HT-29 (cell line): ENCODE data around the gene VAV2. TPM values are rescaled to one million over a fixed set of nuclear protein-coding genes. Genes with fewer than 3 reads are reported as not detected.

Experiments
- DNase-seq: peaks from one replicate; pipeline ENCODE4 v3.0.0-alpha.2; 2015; ENCODE audit warnings: low spot score
- total RNA-seq: library from RNA; depleted of rRNA; stranded (reverse); fragments of >200 nt; shearing (Covaris generic); gene quantifications from 2 replicates; pipeline ENCODE4 v1.2.3, GENCODE V29; 2014

The VAV2 gene
- total RNA-seq, 1 experiment from 2014 or later: 20.3 TPM

- DNase-seq: no peak
Measured at GRCh38 chr9:133815781-133816180, 176.3 kb downstream of the VAV2 start.

- no peak for DNase-seq
Measured at GRCh38 chr9:133814586-133815208, 177.4 kb downstream of the VAV2 start.

- DNase-seq: no peak
Measured at GRCh38 chr9:133813749-133814585, 178.2 kb downstream of the VAV2 start.

GRCh38 chr9:133812941-133813748, 179.0 kb downstream of the VAV2 start:
- DNase-seq: no peak

- no peak for DNase-seq
Measured at GRCh38 chr9:133812077-133812868, 179.9 kb downstream of the VAV2 start.

GRCh38 chr9:133811471-133811870, 180.7 kb downstream of the VAV2 start:
- DNase-seq: no peak

GRCh38 chr9:133810556-133811195, 181.4 kb downstream of the VAV2 start:
- no peak for DNase-seq

GRCh38 chr9:133809335-133809734, 182.8 kb downstream of the VAV2 start:
- DNase-seq: no peak

GRCh38 chr9:133807818-133808217, 184.3 kb downstream of the VAV2 start:
- no peak for DNase-seq

- no peak for DNase-seq
Measured at GRCh38 chr9:133807037-133807436, 185.1 kb downstream of the VAV2 start.

GRCh38 chr9:133806623-133807010, 185.5 kb downstream of the VAV2 start:
- DNase-seq: no peak

- no peak for DNase-seq
Measured at GRCh38 chr9:133805876-133806622, 186.1 kb downstream of the VAV2 start.

GRCh38 chr9:133804199-133804598, 187.9 kb downstream of the VAV2 start:
- no peak for DNase-seq

- no peak for DNase-seq
Measured at GRCh38 chr9:133803745-133804144, 188.4 kb downstream of the VAV2 start.

GRCh38 chr9:133803028-133803585, 189.0 kb downstream of the VAV2 start:
- no peak for DNase-seq

- DNase-seq: no peak
Measured at GRCh38 chr9:133801739-133802138, 190.4 kb downstream of the VAV2 start.

GRCh38 chr9:133800266-133800665, 191.9 kb downstream of the VAV2 start:
- DNase-seq: no peak

GRCh38 chr9:133799716-133800115, 192.4 kb downstream of the VAV2 start:
- no peak for DNase-seq

- no peak for DNase-seq
Measured at GRCh38 chr9:133799106-133799505, 193.0 kb downstream of the VAV2 start.

- DNase-seq: no peak
Measured at GRCh38 chr9:133798160-133798559, 194.0 kb downstream of the VAV2 start.
